Measurements from ENCODE around the gene ST6GALNAC3.

ST6GALNAC3 gene

DNA sequence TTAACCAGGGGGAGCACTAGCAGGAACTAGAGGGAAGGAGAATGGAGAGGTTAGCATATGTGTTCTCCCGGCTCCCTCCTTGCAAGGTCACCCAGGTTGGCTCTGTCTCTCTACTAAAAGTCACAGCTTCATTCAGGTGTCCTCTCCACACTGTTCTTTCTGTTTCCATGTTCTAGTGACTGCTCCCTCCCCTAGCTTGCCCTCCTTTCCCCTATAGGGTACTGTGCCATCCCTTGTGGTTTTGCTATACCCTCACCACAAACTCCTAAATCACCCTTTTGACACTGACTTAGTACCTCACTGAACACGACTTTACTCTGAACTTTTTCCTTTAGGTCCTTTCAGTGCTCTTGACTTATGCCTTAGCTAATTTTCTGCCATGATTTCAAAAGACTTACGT, 389.3 kb downstream of the ST6GALNAC3 start:
- DNase-seq: no peak

DNA sequence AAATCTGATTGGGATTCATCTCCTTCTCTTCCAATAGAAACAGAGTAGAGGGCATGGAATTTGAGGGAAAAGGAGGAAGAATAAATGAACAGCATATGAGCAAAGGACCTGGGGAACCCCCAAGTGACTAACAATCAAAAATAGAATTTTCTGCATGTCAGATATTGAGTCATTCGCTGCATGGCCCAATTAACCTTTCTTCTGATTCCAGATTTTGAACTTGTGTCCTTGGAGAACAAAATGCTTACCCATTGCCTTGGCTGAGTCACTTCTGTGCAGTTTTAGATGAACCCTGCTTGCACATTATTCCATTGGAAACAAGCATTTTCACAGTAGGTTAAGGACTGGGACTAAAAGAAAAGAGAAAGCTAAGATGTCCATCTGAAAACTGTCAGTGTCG, 390.5 kb downstream of the ST6GALNAC3 start:
- DNase-seq: no peak

DNA sequence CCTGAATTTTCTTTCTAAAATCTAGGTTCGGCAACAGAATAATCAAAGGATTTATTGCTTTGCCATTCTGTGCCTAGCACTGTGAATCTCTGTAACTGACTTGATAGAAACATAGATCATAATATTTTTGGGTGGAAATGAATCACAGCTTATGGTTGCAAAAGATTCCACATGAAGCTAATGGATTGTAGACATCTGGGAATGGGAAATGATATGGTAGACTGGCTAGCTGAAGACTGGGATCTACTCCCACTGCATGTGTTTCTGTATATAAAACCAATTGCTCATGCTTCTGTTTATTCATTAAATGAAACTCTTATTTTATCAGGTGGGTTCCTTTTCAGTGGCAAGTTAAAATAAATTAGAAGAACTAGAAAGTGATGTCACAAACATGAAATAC, 395.6 kb downstream of the ST6GALNAC3 start:
- DNase-seq: no peak

DNA sequence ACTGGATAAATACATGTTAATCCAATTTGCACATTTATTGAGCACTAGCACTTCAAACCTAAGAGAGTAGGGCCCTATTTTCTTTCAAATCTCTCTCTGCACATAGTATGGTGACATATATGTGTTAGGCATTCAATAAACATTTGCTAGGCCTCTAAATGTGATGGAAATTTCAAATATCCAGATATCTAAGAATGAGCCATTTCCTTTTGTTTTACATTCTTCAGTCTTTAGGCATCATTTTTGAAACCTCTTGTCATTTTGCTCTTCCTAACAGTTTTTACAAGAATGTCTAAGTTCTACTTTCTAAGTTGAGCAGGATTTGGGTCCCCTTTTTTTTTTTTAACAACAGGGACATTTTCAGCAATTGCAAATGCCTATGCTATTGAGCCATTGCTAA, 397.0 kb downstream of the ST6GALNAC3 start:
- DNase-seq: no peak

DNA sequence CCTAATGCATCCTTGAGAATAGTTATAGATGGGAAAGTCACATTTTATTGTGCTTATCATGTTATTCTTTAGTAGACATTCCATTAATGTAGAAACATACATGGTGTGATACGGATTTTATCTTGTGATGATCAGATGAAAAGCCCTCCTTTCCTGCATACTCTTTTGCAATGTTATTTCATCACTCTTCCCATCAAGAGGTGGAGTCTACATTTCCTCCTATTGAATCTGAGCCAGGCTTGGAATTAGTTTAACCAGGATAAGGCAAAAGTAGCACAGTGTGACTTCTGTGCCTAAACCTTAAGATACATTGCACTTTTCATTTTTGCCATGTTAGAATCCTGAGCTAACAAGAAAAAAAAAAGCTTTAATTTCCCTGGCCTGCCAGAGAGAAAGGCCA, 399.0 kb downstream of the ST6GALNAC3 start:
- DNase-seq: no peak

DNA sequence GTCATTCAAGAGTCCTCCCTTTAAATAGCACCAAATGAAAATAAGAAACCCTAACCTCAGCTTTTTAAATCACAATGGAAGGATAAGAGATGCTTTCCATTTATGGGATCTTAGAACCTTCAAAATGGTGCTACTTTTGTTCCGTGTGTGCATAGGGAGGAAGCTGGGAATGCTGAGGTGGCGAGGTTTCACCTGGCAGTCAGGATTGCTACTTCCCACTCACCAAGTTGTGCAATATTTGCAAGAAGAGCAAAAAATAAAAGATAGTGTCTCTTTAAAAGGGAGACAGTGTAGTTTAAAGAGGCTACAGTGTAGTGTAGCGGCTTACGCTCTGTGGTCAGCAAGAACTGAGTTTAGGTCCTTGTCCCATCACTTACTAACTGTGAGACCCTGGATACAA, 400.4 kb downstream of the ST6GALNAC3 start:
- no peak for DNase-seq

DNA sequence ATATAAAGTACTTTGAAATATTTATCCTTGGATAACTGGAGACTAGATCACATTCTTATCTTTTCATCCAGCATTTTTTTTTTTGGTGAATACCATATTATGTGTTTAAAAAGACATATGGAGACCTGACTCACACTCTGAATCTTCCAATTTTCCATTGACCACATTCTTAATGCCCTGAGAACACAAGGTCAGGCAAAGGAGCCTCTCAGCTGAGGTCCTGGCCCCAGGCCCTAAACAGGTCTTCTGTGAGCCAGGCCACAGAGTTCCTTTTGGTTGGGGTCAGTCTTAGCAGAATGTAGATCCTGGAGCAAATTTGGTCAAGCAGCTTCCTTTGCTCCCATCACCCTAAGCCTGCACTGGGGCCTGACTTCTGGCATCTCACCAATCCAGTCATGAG, 402.6 kb downstream of the ST6GALNAC3 start:
- DNase-seq: no peak

DNA sequence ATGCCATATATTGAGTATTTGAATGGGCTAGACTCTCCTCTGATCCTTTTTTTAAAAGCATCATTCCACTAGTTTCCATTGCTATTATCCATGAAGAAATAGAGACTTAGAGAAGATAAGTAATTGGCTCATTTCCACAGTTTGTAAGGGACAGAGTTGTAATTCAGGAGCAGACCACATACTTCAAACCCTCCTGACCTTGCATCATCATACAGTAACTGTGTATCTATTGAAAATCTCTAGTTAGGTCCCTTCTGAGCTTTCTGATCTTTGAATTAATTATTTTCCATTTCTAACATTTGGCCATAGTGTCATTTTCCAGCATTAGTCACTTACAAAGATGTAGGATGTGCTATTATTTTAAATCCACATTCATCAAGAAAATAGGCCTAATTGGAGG, 406.3 kb downstream of the ST6GALNAC3 start:
- no peak for DNase-seq

DNA sequence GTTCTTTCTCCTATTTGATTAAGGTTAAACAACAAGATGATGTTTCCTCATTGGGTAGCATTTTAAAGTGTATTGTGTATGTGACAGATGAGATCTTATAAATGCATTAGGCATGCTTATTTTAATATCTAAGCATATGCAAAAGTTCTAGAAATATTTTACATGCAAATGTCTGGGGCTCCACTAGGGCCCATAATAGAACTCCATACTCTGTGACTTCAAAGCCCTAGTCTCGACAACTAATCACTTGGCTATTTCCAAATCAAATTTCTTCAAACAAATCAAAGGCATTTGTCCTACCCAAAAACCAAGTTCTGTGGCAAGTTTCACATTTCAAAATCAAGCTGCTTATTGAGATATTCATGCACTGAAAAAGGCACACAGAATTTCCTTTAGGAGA, 407.1 kb downstream of the ST6GALNAC3 start:
- DNase-seq: no peak

DNA sequence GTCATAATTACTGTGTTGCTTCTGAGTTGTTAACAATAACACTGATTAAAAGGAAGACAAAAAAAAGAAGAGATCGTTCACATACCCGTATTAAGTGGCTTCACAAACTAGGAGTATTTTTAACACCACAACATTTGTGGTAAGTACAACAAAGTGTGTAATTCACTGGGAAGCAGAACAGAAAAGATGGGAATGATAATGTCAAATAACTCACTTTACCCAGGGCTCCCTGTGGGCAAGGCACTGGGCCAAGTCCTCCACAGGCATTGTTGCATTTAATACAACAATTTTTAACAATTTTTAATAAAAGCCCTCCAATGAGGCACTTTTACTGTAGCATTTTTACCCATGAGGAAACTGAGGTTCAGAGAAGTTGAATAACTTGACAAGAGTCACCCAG, 407.7 kb downstream of the ST6GALNAC3 start:
- DNase-seq: no peak

DNA sequence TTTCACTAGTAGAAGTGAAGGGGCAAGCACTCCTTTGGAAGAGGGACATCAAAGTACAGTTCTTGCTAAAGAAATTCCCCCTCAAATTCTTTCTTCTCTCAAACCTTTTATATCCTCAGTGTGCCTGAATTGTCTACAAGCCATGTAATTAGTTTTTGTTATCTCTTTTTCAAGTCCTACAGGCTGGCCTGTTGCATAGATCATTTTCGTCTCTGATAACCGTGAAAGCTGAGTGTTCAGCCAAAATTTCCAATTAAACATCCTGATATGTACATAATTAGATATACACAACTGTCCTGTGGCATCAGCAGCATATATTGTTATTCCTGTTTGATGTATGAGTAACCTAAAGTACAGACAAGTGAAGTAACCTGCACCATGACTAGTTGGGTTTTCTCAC, 417.2 kb downstream of the ST6GALNAC3 start:
- no peak for DNase-seq

DNA sequence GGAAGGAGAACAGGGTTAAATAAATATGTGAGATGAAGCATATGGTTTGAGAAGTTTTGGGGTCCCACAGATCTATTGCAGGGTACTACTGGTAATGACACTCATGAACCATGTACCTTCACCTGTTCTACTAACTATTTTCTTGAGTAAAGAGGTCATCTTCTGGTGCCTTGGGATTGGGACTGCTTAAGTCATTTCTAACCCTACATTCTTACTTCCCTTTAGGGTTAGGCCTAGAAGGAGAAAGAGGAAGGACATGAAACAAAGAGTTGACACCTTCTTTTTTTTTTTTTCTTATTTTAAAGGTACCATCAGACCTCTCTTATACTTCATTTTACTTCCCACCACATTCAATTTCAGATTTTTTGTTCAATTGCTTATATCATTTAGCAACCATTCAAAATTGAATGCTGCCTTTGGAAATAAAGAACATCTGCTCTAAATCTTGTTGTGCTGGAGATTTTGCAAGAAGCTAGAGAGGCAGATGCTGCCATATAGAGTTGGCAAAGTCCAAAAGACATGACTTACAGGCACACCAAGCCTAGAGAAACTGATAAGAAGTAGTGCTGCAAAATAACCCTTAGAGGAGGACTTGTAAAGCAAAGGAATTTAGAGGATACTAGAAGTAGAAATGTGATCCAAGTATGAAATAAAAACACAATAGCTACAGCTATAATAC, 418.3 kb downstream of the ST6GALNAC3 start:
- DNase-seq: no peak

DNA sequence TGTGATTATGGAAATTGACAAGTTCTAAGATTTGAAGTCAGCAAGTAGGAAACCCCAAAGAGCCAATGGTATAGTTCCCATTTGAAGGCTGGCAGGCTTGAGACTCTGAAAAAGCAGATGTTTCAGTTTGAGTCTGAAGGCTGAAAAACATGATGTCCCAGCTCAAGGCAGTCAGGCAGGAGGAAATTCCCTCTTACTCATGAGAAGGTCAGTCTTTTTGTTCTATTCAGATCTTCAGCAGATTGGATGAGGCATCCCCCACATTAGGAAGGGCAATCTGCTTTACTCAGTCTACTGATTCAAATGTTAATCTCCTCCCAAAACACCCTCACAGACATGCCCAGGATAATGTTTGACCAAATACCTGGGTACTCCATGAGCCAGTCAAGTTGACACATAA, 420.3 kb downstream of the ST6GALNAC3 start:
- DNase-seq: no peak

DNA sequence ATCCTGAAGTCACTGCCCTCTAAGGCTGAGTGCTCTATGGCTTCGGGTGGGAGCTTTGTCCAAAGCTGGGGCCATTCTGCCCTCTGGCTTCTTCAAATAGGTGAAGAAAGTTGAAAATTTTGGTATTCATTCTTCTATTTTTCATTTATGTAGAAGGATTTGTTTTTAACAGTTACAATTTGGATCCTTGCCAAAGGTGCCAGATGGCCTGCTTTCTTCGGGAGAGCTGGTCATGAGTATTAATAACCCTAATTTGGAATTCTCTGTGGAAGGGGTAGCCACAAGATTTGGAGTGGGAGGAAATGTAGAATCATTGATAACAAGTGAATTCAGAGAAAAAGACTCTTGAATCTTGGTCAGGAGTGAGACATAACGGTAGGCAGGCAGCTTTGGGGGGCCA, 422.3 kb downstream of the ST6GALNAC3 start:
- no peak for DNase-seq

DNA sequence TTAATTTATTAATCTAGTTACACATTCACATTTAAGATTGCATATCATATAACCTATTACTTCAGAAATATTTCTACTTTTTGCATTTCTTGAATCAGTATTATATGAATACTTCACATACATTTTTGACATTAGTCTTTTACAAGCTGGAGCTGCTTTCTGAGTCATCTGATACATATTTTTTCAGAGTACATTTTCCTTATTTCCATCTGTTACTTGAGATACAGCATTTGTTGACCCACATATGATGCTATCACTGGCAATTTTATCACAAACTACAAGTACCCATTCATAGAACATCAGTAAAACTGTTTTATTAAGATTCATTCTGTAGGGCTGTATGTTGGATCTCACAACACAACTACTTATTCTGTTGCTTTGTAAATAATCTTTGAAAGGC, 425.6 kb downstream of the ST6GALNAC3 start:
- no peak for DNase-seq

DNA sequence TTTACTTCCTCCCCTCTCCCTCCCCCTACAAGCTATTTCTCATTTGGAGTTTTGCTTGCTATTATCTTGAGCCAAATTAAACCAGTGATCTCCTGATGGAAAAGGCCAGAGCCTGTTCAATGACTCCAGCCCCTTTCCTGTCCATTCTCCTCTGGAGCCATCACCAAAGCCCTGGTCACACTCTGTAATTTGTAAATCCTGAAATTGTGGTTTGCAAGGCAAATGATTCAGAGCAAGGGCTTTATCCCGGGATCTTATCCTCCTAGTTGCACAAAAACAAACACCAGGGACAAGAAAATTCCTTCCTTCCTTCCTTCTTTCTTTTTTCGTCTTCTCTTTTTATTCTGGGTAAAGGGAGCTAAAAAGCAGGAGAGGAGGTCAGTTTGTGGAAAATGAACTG, 426.6 kb downstream of the ST6GALNAC3 start:
- no peak for DNase-seq

DNA sequence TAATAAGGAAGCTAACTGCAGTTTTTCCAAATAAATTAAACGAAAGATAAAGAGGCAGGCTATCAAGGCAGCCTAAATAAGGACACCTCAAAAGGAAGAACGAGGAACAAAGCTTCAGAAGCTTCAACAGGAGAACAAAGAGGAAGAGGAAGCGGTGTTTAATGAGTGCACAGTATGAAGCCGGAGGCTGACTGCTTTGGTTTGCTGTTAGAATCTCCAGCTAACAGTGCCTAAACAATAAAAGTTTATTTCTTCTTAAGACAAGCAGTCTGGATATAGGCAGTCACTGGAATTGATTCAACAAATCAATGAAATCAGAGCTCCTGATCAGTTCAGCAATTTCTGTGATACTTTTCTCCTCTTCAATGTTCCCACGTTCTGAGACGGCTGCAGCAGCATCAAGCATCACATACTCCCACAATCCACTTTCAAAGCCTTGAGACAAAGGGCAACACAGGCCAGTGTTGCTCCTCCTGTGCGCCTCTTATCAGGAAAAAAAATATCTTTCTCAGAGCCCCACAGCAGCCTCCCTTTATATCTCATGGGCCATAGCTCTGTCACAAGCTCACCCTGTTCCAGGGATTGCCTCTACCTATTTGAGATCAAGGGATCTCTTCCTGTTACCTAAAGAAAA, 427.2 kb downstream of the ST6GALNAC3 start:
- DNase-seq: no peak

DNA sequence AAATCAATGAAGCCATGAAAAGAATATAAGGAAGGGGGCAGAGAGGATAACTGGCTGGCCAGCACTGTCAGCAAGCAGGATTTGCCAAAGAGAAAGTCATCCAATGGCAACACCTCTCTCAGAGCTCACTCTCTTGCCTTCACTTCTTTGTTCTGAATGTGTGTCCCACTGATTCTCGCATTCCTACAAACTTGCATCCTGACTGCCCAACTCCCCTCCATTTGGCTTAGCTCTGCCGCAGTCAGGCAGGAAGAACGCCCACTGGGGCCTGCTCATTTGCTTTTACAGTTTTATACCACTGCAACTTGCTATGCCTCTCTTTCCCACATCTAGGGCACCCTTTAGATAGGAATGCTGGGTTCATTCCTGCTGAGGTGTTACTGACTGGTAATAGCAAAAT, 428.6 kb downstream of the ST6GALNAC3 start:
- DNase-seq: no peak

DNA sequence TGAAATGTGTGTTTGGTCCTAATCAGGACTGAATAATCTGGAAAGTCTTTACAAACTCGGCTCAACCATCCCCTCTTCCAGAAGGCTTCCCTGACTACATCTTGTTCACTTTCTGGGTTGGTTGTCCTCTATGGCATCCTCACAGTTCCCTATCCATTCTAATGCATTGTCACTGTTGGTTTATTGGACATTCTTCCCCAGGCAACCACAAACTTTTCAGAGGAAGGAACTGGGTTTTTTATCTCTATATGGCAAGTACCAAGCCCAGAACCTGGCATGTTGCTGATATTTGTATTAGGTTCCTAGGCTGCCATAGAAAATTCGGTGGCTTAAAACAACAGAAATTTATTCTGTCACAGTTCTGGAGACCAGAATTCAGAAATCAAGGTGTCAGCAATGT, 429.2 kb downstream of the ST6GALNAC3 start:
- no peak for DNase-seq

DNA sequence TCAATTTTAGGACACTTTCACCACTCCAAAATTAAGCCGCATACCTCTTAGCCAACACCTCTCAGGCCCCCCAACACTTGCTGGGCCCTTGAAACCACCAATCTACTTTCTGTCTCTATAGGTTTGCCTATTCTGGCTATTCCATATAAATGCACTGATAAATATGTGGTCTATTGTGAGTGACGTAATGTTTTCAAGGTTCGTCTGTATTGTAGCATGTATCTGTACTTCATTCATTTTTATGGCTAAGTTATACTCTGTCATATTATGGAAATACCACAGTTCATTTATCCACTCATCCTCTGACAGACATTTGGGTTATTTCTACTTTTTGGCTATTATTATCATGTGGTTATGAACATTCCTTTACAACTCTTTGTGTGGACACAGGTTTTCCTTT, 432.8 kb downstream of the ST6GALNAC3 start:
- DNase-seq: no peak

DNA sequence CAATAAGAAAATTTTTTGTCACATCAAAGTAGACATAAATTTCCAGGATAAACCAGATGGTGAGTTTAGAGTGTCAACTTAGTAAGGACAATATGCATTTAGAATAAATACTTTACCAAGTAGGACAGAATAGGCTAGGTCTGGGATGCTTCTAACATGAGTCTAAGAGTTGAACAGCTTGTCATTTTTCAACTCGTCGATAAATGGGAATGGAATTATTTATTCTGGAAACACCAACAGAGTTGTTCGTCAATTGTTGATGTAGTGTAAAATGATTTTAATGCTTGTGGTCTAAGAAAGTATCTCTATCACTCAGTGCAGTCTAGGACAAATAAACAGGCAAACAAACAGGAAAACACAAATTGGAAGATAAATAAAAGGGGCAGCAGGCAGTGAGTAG, 434.3 kb downstream of the ST6GALNAC3 start:
- DNase-seq: no peak

DNA sequence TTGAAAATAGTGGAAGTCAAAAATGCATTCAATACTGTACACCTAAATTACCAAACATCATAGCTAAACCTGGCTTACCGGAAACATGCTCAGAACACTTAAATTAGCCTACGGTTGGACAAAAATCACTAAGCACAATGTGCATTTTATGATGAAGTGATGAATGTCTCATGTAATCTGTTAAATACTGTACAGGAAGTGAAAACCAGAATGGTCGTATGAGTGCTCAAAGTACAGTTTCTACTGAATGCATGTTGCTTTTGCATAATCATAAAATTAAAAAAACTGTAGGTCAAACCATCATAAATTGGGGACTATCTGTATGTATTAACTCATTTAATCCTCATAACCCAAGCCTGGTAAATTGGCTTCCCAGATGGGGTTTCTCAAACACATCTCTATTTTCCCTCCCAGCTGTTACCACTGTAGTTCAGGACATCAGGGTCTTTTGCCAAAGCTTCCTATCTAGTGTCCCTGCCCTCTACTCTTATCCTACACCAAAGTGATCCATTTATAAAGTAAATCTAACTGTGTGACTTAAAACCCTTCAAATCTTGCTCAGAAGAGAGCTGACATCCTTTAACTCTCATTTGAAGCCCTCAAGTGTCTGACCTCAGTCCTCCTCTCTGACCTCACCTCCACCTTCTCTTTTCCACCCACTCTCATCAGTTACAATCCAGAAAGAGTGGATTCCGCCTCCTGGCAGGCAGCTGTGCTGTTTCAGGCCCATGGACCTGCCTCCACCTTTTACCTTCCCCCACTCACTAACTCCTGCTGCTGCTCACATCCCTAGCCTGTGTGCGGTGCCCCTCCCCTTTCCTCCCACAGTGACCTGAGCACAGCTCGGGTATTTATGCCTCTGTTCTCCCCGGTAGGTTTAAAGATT, 436.4 kb downstream of the ST6GALNAC3 start:
- DNase-seq: peak; percentile 3 to 25

DNA sequence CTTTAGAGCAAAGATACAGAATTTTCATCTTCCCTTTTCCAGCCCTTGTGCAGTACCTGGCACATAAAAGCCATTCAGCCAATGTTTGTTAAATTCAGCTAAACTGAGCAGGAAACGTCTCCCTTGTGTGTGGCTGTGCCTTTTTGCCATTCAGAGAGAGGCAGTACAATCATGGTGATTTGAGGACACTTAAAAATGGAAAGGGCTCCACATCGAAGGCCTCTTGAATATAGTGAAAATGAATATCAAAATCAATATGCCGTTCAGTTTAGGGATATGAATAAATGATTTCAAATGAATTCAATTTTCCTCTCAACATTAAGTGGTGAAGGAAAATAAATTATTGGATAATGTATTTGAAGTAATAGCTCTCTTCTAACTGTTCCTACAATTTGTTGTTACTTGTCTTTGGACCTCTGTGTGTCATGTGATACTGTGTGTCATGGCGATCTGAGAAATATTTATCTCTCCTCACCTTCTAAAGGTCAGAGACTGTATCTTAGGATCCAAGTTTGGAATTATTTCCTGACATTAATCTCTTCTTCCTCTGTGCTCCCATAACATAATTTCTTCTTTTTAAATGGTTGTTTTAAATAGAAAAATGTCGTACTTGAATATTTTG, 437.1 kb downstream of the ST6GALNAC3 start:
- DNase-seq: no peak

DNA sequence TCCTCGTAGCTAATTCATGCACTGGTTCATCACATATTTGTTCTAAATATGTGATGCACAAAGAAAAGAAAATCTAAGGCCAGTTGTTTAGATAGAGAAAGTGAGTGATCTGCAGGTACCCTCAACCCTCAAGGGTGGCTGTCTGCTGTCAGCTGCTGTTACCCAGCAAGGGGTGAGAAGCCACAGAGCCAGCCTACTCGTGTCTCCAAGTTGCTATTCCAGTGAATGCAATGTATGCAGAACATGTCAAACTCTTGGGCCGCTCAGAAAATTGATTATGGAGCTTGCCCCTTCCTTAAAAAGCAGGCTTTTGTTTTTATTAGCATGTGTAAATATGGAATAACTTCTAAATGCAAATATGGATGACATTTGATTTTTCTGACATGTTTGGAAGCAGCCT, 456.4 kb downstream of the ST6GALNAC3 start:
- no peak for DNase-seq

Data from NCI-H187 (cell line).